GM21360 (cell line): ENCODE results near the gene NEDD4.
"Not testable (repeated sequence)": the region's sequence is repeated elsewhere in the genome, so short reads cannot be mapped to it uniquely, and the experiment has no call there.

Experiments
- ATAC-seq: cut with Tn5 transposase; IDR thresholded peaks from one replicate; pipeline ENCODE4 v1.9.1; 2021; ENCODE audit warnings: mild to moderate bottlenecking, moderate library complexity; ENCODE audit not compliant: unreplicated experiment

The NEDD4 gene

GRCh38 chr15:55834331-55834730 lies 159.1 kb downstream of the NEDD4 start:
- no peak for ATAC-seq

DNA sequence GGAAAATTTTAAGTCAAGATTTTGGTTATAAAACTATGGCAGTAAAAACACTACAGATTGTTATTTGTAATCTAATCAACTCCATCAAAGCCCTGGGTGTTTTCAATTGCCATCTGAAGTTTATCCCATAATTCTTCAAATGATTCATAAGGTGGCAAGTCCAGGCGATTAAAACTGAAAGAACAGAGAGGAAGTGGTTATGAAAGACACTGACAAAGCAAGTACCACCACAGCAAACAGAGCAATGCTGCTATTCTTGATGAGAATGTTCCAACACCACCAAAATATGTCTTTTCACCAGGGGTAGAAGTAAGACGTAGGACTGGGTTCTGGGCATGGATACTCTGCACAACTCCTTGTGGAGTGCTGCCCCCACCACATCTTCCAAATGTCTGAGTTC lies 163.6 kb downstream of the NEDD4 start:
- ATAC-seq, result peak; percentile 71

DNA sequence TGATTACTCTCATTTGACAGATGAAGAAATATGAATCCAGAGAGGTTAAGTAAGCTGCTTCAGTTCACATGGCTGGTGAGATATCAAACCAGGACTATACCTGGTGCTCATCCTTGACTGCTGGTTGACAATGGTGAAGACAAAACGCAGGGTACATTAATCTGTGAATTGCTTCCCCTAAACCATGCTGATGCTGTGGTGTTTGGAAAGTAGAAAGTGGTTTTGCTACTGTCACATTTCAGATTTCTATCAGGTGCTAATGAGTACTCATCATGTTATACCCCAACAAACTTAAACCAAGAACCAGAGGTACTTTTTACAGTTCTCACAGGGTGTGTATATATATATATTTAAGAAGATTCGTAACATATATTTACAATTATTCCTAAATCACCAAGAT lies 165.5 kb downstream of the NEDD4 start:
- no peak for ATAC-seq

DNA sequence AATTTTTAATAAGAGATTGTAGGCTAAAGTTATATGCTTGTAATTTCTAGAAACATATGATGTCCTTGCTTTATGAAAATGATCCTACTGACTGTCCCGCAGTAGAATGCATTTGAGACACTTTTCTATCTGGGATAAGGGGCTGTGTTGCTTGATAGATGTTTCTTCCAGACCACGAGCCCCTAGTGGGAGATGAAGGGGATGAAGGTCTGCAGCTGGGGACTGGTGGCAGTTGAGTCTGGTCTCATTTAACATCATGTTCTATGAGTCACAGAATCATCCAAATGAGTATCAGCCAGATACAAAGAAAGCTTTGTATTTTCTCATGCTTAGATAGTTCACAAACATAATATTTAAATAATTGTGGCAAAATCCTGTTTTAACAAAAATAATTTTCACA lies 166.2 kb downstream of the NEDD4 start:
- ATAC-seq, result no peak

DNA sequence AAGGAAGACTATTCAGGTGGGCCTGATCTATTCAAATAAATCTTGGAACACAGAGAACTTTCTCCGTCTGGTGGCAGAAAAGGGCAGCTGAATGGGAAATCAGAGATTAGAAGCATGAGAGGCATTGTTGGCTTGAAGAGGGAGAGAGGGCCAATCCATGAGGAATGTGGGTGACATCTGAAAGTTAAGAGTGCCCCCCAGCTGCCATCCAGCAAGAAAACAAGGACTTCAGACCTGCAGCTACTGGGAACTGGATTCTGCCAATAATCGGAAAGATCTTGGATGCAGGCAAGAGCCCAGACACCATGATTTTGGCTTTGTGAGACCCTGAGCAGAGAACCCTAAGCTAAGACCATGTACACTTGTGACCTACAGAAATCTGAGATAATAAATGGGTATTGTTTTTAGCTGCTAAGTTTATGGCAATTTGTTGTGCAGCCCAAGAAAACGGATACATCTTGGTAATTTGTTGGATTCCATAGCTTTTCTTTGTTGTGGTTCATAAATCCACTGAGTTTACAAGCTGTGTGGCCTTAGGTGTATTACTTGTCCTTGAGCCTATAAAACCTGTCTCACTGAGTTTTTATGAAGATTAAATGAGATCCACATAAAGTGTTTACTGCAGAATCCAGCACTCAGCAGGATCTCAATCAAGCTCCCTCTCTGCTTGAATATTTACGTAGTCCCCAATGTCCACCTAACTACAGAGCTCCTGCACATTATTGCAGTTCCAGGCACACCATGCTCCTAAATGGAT lies 168.4 kb downstream of the NEDD4 start:
- no peak for ATAC-seq

- no peak for ATAC-seq
These were observed 169.6 kb downstream of the NEDD4 start for GRCh38 chr15:55823699-55824340.

- ATAC-seq, result no peak
These were observed 170.2 kb downstream of the NEDD4 start for GRCh38 chr15:55823191-55823670.

- not testable (repeated sequence) for ATAC-seq
These were observed 171.7 kb downstream of the NEDD4 start for GRCh38 chr15:55821740-55822139.

GRCh38 chr15:55820043-55820442 lies 173.4 kb downstream of the NEDD4 start:
- no peak for ATAC-seq

DNA sequence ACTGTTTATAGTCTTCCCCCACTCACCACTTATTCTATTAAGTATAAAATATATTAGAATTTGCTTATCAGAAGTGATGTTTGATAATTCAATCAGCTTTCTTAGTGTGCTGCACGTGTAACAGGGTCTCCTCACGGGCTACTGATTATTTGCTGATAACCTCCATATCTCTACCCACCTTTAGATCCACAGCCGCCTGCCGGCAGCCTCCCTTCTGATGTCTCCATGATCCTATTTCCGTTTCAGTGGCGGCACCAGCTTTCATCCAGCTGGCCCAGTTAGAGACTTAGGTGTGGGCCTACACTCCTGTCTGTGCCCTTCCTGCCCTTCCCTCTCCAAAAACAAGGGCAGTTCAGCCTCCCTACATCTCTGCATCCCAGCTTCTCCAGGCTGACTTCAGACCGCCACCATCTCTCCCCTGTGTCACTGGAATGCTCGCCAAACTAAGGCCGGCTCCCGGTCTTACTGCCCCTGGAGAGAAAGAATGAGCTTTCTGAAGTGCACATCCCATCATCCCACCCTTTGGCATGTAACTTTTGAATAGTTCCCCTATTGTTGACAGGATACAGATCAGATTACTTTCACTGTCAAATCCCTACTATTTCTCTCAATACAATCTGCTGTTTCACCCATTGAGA lies 173.9 kb downstream of the NEDD4 start:
- no peak for ATAC-seq

DNA sequence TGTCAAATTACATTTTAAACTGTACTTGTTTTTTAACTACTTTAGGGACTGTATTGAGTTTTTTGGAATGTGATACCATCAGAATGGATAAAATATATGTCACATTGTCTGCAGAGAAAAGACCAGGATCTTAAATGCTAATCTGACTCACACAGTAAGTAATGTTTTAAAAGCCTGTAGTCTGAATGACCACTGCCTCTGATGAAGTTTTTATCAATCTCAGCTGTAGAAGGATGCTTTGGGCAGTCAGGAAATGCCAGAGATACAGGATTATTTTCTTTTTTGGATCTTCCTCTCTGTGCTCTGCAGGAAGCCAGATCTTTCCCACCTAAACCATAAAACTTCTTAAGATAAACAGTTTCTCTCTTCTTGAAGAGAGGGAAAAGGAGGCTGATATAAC lies 177.4 kb downstream of the NEDD4 start:
- ATAC-seq, result no peak

GRCh38 chr15:55802600-55803376 lies 190.6 kb downstream of the NEDD4 start:
- no peak for ATAC-seq

DNA sequence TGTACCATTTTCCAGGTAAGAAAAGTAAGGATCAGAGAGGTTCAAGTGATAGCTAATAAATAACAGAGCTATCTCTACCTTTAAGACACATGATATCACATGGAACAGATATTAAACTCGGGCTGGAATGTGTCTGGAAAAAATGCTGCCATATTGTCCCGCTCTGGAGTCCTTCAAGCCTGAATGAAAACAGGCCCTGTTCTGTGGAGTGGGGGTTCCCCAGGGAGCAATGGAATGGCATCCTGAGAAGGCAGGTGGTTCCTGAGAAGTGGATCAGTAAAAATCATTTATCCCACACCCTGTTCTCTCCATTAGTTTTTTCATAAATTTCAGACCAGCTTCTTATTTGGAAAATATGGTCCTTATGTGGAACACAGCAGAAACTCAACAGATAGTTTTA lies 193.2 kb downstream of the NEDD4 start:
- ATAC-seq, result no peak

- no peak for ATAC-seq
These were observed 193.9 kb downstream of the NEDD4 start for GRCh38 chr15:55799291-55800212.

DNA sequence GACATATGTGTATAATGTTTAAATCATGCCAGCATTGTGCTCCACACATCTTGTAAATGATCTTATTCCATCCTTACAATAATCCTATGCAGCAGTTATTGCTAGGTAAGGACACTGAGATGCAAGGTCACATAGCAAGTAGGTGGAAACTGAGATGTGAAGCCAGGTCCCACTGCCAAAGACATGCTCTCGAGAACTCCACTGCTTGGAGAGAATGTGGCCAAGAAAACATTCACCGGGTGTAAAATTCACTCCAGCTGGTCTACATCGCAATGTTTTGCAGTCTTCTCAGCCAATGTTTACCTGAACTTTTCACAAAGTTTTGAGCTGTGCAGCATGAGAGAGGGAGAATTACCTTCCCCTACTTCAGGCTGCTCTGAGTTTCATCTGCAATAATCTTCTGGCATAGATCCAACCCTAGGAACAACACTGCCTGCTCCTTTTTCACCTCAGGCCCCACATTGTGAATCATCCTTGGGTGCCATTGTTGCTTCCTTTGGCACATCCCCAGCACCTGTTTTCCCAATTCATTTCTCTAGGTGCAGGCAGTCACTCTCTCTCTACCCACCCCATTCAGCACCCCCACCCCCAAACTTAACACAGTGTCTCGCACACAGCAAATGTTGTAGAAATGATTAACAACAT lies 197.0 kb downstream of the NEDD4 start:
- ATAC-seq, result no peak

- ATAC-seq, result no peak
These were observed 198.4 kb downstream of the NEDD4 start for GRCh38 chr15:55795031-55795430.

- no peak for ATAC-seq
These were observed 201.6 kb downstream of the NEDD4 start for GRCh38 chr15:55791551-55792400.

- no peak for ATAC-seq
These were observed 204.2 kb downstream of the NEDD4 start for GRCh38 chr15:55789066-55789660.
